Stimulated activated CD4-positive, alpha-beta T cell treated with anti-CD3 and anti-CD28 coated beads, TNF-alpha, amount 100 ng/mL, for 1 hour (primary cell): ENCODE measurements around the gene NPFF.
A peak's percentile ranks its signal among the peaks of the same experiment; 100 is the strongest.
"Not testable (repeated sequence)": the region's sequence is repeated elsewhere in the genome, so short reads cannot be mapped to it uniquely, and the experiment has no call there.

ENCODE experiments used
- DNase-seq, 3 donors: peaks; one replicate each; pipeline ENCODE4 v3.0.0-alpha.2; 2020; ENCODE audit warnings: low read depth in 3 of 3, low spot score in 1 of 3

Gene NPFF, protein sequence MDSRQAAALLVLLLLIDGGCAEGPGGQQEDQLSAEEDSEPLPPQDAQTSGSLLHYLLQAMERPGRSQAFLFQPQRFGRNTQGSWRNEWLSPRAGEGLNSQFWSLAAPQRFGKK

DNA sequence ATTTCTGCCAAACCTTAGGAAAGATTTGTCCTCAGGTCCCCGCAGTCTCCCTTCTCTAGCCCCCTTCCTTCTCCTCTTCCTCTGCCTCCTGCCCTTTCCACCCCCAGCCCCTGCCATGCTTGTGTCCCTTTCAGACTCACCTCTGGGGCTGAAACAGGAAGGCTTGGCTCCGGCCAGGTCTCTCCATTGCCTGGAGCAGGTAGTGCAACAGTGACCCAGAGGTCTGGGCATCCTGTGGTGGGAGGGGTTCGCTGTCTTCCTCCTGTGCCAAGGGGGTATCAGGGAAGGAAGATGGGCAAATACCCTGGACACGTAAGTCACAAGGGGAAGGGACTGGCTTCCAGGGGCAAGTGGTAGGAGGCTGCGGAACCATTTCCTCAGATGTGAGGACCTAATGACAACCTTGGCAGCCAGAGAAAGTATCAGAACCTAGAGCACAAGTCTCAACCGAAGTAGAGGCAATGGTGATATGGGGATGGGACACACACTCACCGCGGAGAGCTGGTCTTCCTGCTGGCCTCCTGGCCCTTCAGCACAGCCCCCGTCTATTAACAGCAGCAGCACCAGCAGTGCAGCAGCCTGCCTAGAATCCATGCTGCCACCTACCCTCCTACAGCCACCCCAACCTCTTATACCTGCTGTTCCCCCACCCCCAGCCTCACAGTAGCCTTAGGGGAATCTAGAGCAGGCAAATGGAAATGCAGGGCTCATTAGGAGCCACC lies at the start of gene NPFF:
TSS of gene NPFF (minus strand) at position 604 of the 722 bp plus-strand sequence. CDS start at position 594, 10 bp downstream.
- DNase-seq: no peak

DNA sequence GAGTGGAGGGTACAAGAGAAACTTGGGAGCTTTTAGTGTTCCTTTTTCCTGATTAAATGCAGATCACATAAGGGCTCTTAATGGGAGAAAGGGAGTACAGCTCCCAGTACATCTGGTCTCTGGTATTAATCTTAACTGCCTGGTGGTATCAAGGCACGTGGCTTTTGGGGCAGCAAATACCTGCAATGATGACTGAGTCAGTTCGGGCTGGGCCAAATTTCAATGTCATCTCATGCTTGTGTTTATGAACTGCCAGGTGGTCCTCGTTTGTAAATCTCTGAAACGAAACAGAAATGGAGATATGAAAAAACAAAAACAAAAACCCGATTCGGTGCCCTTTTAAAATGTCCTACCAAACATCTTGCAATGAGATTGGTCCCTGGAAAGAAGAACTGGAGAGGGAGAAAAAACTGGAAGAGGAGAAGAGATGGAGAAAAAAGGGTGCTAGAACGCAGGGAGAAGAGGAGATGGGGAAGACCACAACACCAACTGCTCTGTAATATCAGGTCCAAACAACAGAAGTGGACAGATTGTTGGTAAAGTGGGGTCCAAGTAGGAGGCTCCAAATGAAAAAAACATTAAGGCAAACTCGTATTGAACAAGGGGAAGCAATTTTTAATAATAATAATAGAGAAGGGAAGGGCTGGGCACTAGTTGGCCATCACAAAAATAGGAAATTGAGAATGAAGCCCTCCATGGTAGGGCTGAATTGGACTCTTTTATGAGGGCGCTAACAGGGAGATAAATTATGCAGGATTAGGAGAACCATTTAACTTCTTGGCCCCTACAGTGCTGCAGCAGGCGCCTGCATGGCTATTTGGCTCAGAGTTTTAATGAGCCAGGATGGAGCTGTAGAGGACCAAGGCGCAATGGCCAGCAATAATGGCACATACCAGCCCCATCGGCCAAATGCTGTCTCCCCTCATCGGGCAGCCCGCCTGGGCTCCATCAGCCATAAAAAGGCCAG lies 45.4 kb upstream of the NPFF start:
- no peak for DNase-seq

DNA sequence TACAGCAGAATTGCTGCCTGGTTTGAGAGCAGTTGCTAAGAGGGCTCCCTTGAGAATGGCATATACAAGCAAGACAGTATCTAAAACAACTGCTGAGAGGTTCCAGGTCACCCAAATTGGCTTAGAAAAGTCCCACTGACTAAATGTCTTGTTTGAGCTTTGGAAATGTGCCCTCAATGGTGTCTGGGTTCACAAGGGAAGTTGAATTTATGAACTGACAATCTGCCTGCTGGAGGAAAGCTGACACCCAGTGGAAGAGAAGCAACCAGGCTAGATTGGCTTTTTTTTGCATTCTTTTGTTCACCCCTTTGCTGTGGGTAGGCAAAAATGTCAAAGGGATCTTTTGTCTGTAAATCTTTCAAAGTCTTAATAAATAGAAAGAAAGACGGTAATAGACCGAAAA lies 44.6 kb upstream of the NPFF start:
- no peak for DNase-seq

DNA sequence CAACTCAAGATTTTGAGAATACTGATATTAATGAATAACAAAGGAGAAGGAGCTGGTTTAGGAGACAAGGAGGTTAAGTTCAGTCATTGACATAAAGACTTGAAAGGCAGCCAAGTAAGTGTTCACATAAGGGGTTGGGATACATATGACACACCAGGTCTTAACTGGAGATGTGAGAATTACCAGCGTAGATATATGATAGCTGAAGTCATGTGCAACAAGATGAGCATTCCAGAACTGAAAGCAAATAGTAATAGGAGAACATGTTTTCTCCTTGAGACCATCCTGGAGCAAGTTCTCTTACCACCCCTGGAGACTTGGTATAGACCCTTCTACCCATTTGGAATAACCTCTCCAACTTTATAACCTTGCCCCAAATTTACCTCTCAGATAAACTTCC lies 43.3 kb upstream of the NPFF start:
- no peak for DNase-seq

DNA sequence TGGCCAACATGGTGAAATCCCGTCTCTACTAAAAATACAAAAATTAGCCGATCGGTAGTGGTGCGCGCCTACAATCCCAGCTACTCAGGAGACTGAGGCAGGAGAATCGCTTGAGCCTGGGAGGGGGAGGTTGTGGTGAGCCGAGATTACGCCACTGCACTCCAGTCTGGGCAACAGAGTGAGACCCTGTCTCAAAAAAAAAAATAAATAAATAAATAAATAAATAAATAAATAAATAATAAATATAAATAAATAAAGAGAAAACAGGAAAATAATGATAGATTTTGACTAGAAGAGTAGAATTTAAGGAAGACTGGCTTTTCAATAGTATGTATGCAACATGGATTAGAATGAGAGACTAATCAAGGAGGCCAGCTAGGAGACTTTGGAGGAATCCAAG lies 42.8 kb upstream of the NPFF start:
- not testable (repeated sequence) for DNase-seq

DNA sequence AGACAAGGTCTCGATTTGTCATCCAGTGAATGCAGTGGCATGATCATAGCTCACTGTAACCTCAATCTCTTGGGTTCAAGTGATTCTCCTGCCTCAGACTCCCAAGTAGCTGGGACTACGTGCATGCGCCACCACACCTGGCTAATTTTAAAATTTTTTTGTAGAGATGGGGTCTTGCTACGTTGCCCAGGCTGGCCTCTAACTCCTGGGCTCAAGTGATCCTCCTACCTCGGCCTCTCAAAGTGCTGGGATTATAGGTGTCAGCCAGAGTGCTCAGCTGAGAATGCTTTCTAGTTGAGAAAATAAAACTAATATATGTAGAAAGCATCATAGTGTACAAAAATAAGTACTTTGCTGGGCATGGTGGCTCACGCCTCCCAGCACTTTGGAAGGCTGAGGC lies 41.1 kb upstream of the NPFF start:
- not testable (repeated sequence) for DNase-seq

DNA sequence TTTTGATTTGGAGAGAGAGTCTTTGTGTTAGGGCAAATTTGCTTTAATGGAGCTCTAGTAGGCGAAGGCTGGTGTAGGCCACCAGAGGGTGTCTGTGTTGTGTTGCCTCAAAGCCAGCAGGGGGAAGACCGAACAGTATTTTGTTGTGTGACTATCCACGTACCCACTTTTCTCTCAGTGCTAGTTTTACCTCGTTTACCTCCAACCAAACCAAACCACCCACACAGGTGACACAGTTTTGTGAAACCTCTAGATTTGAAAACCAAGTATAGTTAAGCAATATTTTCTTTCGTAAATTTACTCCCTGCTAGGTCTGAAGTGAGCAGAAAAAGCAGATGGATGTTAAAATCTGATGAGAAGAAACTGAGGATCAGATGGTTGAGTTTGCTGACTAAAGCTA lies 36.3 kb upstream of the NPFF start:
- peak in 2 of 3 donors; percentile 1 to 11 for DNase-seq

DNA sequence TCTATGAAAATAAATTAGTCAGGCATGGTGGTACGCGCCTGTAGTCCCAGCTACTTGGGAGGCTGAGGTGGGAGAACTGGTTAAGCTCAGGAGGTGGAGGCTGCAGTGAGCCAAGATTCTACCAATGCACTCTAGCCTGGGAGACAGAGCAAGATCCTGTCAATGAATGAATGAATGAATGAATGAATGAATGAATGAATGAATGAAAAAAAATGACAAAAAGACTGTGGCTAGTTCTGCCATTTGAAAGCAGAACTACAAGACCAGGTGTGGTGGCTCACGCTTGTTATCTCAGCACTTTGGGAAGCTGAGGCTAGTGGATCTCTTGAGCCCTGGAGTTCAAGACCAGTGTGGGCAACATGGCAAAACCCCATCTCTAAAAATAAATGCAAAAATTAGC lies 32.2 kb upstream of the NPFF start:
- DNase-seq: no peak

DNA sequence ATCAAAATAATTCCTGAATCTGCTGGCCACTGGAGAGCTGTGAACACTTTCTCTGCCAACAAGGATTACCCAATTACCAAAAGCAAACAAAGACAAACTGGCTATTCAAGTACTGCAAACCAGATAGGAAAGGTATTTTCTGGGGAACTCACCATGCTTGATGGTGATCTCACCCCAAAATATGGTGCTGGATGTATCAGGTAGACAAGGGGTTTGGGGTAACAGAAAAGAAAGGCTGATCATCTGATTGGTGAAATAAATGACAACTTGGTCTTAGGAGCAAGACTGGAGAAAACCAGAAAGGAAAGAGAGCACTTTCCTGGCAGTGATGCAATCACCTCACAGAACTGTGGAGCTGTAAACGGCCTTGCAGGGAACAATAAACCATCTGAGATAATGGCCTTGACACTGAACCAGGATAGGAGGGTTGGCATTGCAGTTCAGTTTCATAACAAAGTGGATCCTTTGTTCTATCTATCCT lies 31.0 kb upstream of the NPFF start:
- no peak for DNase-seq

DNA sequence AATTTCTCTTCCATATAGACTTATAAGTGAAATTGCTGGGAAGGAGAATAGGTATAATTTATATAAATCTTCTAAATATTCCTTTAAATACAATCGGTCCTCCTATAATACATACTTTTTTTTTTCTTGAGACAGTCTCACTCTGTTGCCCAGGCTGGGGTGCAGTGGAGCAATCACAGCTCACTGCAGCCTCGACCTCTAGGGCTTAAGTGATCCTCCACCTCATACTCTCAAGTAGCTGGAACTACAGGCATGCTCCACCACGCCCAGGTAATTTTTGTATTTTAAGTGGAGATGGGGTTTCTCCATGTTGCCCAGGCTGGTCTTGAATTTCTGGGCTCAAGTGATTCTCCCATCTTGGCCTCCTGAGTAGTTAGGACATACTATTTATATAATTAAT lies 29.7 kb upstream of the NPFF start:
- no peak for DNase-seq

DNA sequence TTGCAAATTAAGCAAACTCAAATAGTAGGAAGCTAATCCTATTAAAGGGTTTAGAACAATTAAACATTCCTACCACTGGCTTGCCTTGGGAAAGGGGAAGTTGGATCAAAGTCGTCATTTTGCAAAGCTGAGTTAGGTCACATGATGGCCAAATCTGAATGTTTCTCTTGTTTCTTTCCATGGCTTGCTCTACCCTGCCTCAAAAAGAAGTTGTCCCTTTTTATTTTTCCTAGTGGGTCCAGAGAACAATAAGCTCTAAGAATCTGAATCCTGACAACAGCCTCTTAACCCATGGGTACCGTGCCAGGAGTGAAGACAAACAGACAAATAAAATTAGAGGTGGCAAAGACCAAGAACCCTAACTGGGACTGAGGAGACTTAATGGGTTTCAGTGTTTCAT lies 26.2 kb upstream of the NPFF start:
- DNase-seq: no peak

DNA sequence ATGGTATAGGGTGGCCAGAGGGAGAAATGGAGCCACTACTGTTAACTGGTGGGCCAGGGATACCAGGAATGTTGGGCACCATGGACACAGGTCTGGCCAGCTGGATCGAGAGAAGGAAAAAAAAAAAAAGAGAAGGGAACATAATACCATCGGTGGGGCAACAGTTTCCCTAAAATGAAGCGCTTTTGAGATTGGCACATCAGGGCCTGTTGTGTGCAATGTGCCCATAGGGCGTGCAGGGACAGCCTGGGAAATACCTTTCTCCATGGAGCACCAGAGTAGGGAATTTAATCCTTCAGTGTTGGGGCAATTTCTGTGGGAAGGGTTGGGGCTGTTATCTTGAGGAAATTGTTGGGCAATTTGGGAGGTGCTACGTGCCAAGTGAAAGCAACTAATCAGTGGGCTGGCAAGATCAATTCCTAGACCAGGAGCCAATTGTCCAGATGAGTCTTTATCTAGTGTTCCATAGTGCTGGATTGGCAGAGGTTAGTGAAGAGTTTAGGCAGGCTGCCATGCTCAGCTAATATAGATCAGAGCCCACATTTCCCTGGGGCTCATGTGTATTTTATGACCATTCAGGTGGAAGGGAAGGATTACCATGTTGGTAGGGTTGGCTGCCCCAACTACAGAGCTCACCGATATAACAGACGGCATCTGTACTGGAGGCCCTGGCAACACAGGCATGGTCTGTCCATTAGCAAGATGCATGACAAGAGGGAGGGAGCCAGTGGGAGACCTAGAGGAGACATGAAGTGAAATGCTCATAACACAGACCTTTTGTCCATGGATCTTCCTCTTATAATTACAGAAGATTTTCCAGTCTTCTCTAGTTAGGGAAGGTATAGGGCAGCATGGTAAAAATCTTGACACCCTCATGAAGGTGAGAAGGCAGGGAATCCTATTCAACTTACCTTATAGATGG lies 25.5 kb upstream of the NPFF start:
- no peak for DNase-seq

DNA sequence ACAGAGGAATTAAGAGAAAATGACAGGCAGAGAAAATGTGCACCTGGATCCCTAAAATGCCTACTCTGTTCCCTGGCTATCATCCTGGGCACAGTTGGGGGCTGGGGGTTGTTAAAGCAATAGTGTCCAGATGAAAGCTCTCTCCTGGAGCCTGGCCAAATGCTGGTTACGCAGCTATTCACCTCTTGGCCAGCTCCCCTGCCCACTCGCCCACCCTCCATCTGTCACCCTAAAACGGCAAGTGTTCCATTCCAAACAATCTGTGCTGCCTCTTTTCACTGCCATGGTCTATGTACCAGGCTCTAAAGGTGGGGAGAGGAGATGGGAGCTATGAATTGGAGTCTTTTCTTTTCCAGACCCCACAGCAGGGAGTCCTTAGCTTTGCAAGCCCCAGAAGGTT lies 24.7 kb upstream of the NPFF start:
- DNase-seq: no peak

DNA sequence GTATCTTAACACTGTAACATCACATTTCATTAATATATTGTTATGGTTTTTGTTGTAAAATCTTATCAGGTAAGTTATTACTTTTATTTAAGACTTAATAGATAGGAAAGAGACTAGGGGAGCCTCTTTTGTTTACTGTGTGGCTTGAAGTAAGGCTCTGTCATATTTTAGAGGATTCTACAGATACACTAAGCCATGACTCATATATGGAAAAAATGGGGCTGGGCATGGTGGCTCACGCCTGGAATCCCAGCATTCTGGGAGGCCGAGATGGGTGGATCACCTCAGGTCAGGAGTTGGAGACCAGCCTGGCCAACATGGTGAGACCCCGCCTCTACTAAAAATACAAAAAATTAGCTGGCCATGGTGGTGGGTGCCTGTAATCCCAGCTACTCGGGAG lies 23.6 kb upstream of the NPFF start:
- DNase-seq: no peak

DNA sequence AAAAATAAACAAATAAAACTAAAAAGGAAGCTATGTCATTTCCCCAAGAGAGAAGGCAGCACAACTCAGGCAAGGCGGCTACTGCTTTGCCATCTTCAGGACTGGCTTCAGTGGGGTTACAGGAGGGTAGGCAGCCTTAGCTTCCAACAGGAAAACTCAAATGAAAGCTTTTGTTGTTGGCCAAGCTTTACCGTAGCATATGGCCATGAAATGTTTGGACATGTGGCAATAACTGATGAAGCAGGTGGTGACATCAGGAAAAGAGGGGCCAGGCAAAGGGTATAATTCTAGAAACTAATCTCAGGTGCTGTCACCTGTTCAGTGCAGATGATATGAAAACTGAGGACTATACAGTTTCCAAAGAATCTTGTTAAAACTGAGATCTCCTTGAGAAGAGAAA lies 22.8 kb upstream of the NPFF start:
- DNase-seq: no peak

DNA sequence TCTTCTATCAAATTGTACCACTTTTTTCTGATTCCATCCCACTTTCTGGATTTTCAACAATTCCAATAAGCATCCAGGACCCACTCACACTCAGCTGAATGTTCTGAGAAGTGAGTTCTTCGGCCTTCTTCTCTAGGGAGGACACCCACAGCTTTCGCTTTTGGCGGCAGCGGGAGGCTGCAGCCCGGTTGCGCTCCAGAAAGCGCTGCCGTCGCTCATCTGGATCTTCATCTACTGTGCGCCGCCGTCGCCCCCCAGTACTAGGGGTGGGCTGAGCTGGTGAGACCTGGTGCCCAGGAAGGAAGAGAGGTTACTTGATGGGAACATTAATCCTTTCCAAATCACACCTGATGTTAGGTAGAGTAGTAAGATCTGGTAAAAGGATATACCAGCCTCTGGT lies 17.2 kb upstream of the NPFF start:
- no peak for DNase-seq

DNA sequence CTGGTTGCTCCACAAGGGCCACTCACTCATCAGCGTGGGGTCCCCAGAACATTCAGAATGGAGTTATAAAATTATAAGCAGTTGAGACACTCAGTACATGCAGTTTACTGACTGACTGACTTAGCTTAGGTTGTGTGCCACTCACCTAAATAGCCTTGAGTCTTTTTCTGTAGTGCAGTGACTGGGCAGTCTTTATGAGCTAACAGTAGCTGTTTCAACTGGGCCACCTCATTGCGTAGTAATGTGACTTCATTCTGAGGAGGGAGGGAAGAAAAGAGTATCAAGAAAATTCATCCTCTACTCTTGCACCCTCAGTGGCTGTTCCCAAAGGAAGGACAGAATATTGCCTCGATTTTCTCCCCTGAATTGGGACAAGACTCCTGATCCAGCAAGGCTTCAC lies 15.8 kb upstream of the NPFF start:
- no peak for DNase-seq

DNA sequence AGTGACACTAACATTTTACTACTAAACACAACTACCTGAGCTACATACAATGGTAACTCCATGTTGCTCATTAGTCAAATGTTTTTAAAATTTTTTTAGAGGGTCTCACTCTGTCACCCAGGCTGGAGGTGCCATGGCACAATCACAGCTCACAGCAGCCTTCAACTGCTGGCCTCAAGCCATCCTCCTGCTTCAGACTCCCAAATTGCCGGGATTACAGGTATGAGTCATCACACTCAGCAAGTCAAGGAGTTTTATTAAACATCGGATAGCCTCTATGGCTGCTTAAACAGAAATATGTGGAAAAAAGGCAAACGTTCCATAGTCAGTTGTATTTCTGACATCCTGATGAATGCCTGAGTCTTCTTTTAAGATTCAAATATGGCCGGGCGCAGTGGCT lies 11.1 kb upstream of the NPFF start:
- DNase-seq: no peak

DNA sequence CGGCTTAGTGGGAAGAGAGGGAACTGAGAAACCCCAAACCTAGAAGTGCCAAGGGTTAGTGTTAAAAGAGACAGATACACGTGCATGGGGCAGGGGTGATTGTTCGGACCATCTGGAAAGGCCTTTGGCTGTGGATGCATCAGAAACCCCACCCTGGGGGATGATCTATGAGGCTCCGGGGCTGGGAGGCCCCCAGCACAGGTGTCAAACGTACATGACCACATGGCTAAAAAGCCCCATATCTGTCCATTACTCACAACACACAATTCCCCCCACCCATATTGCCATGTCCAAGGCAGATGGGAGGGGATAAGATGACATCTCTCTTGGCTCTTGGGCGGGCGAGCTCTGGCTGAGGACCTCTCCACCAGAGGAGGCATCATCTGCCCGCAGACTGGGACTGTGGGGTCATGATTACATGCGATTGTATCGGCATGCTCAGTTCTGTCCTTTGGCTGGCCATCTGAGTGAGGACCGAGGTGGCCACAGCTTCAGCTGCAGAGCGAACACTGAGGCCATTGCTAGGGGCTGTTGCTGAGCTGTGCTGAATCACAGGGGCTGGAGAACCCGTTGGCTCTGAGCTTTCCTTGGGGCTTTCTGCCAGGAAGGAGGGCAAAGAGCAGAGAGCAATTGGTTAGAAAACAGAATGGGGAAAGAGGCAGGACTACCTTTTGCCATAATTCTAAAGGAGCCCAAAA lies 9.6 kb upstream of the NPFF start:
- no peak for DNase-seq

DNA sequence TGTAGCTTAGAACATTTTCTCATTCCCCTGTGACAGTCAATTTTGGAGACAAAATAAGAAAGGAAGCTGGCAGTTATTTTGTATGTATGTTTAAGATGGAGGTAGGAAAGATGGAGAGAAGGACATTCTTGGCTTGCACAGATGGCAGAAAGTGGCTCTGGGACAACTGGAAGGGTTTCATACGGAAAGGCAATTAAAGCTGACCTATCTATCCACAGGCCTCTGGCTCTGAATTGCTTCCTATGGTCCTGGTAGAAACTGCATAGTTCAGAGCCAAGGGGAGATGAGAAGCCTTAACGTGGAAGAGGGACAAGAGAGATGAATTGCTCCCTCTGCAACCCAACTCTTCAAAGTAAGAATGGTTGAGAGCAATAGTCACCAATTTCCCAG lies 8.0 kb upstream of the NPFF start:
- no peak for DNase-seq
